Vagina (tissue), 2 donors: ENCODE data around the gene DGKG.

Experiments used
- POLR2AphosphoS5 ChIP-seq, 2 donors: sonication (generic); formaldehyde crosslinking; IDR thresholded peaks; one replicate each; pipeline ENCODE4 v1.9.0; 2017; ENCODE audit warnings: antibody characterized with exemption in 2 of 2, mild to moderate bottlenecking in 2 of 2, low read depth in 1 of 2; ENCODE audit not compliant: insufficient read depth in 1 of 2
- TF ChIP-seq, protein P1 (sequence below), 3 experiments: fragments of 450-650 bp in 2 of 3; fragments of 200-600 bp in 1 of 3; sonication (generic) in 1 of 3; IDR thresholded peaks; one replicate each; pipeline ENCODE4 v1.5.1; 2017 to 2019; ENCODE audit warnings: antibody characterized with exemption in 3 of 3, mild to moderate bottlenecking in 2 of 3, moderate library complexity in 2 of 3

DNA sequence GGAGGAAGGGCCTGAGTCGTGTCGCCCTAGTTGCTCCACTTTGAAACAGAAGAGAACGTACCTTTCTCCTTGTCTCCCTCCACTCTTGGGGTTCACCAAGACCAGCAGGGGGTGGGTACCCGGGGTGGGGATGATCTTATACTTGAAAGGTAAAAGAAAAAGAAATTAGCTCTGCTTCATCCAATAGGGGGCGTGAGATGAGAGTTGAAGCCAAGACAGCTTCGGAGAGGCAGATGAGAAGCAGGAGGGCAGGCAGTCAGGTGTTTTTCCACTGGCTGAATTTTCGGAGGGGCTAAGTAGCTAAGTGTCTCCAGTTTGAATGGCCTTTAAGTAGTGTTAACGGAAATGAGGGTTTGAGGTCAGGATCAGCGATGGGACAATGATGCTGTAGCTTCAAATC is 100.4 kb downstream of the DGKG start:
- TF ChIP-seq, protein P1, sequence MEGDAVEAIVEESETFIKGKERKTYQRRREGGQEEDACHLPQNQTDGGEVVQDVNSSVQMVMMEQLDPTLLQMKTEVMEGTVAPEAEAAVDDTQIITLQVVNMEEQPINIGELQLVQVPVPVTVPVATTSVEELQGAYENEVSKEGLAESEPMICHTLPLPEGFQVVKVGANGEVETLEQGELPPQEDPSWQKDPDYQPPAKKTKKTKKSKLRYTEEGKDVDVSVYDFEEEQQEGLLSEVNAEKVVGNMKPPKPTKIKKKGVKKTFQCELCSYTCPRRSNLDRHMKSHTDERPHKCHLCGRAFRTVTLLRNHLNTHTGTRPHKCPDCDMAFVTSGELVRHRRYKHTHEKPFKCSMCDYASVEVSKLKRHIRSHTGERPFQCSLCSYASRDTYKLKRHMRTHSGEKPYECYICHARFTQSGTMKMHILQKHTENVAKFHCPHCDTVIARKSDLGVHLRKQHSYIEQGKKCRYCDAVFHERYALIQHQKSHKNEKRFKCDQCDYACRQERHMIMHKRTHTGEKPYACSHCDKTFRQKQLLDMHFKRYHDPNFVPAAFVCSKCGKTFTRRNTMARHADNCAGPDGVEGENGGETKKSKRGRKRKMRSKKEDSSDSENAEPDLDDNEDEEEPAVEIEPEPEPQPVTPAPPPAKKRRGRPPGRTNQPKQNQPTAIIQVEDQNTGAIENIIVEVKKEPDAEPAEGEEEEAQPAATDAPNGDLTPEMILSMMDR (IDR thresholded peaks at IDR 0.05) = no peak
- TF ChIP-seq POLR2AphosphoS5 (IDR thresholded peaks at IDR 0.05; ENCODE audit: insufficient read depth in 1 of 2, low read depth in 1 of 2) = no peak
